HepG2 (cell line): ENCODE measurements around the gene CDC26. TPM values are rescaled to one million over a fixed set of nuclear protein-coding genes. Genes with fewer than 3 reads are reported as not detected.
A peak's percentile ranks its signal among the peaks of the same experiment; 100 is the strongest.

Experiments
- ATF2 ChIP-seq: sonication (generic); formaldehyde crosslinking; IDR thresholded peaks from 2 replicates; pipeline ENCODE4 v1.4.0; 2020; ENCODE audit warnings: missing genetic modification reagents
- CEBPG ChIP-seq: IDR thresholded peaks from 2 replicates; pipeline ENCODE4 v1.6.1; 2016
- RBM39 ChIP-seq: fragments of 200-400 bp; formaldehyde crosslinking; IDR thresholded peaks from one replicate; pipeline ENCODE4 v1.6.1; 2018; ENCODE audit warnings: antibody characterized with exemption, mild to moderate bottlenecking, low read depth, low read length; ENCODE audit not compliant: poor library complexity, severe bottlenecking
- SIX1 ChIP-seq: sonication (generic); formaldehyde crosslinking; IDR thresholded peaks from 2 replicates; pipeline ENCODE4 v1.4.0; 2020; ENCODE audit warnings: missing genetic modification reagents, borderline replicate concordance
- UBTF ChIP-seq: sonication (generic); formaldehyde crosslinking; IDR thresholded peaks from 2 replicates; pipeline ENCODE4 v1.4.0; 2020; ENCODE audit warnings: mild to moderate bottlenecking, missing genetic modification reagents
- XRCC5 ChIP-seq: fragments of 200-400 bp; formaldehyde crosslinking; optimal IDR thresholded peaks from 2 replicates; pipeline ENCODE3; 2017; ENCODE audit warnings: mild to moderate bottlenecking, low read length
- ZBTB21 ChIP-seq: sonication (generic); formaldehyde crosslinking; IDR thresholded peaks from 2 replicates; pipeline ENCODE4 v1.4.0; 2020; ENCODE audit warnings: missing genetic modification reagents
- ZBTB49 ChIP-seq: sonication (generic); formaldehyde crosslinking; IDR thresholded peaks from 2 replicates; pipeline ENCODE4 v1.4.0; 2020; ENCODE audit warnings: missing genetic modification reagents, borderline replicate concordance
- ZNF101 ChIP-seq: sonication (generic); formaldehyde crosslinking; IDR thresholded peaks from 2 replicates; pipeline ENCODE4 v1.4.0; 2020; ENCODE audit warnings: mild to moderate bottlenecking, low read depth, missing genetic modification reagents, borderline replicate concordance
- ZNF549 ChIP-seq: sonication (generic); formaldehyde crosslinking; IDR thresholded peaks from 2 replicates; pipeline ENCODE4 v1.5.0; 2020; ENCODE audit warnings: missing genetic modification reagents
- ZNF646 ChIP-seq: sonication (generic); formaldehyde crosslinking; IDR thresholded peaks from 2 replicates; pipeline ENCODE4 v1.9.0; 2021; ENCODE audit warnings: mild to moderate bottlenecking, missing genetic modification reagents
- ZNF724P ChIP-seq: sonication (generic); formaldehyde crosslinking; IDR thresholded peaks from 2 replicates; pipeline ENCODE4 v1.8.0; 2022; ENCODE audit warnings: missing genetic modification reagents, borderline replicate concordance
- ZUFSP ChIP-seq: sonication (generic); formaldehyde crosslinking; IDR thresholded peaks from 2 replicates; pipeline ENCODE4 v1.9.0; 2021; ENCODE audit warnings: missing genetic modification reagents, mild to moderate bottlenecking, borderline replicate concordance
- polyA plus RNA-seq, 8 experiments: library from polyadenylated mRNA; depleted of rRNA in 3 of 8; stranded (reverse) in 7 of 8; unstranded in 1 of 8; fragments of >200 nt; fragmentation: Illumina TruSeq in 4 of 8; extraction: Trizol in 4 of 8; gene quantifications; 2 replicates each; pipeline versions ENCODE4 v1.2.1 to v1.2.3, GENCODE V29; 2011 to 2016; ENCODE audit warnings: low read depth in 4 of 8, missing spikeins in 1 of 8, mixed read lengths in 1 of 8; ENCODE audit not compliant: insufficient read depth in 1 of 8
- total RNA-seq, 5 experiments: library from RNA; depleted of rRNA; stranded (reverse); fragments of >200 nt; fragmentation: Illumina TruSeq; extraction: Trizol; gene quantifications; 2 replicates each; pipeline ENCODE4 v1.2.3, GENCODE V29; 2016; ENCODE audit warnings: low read depth in 1 of 5

CDC26 gene
- total and polyA plus RNA-seq, 2 of the 13 experiments (the other 11 are each of a cell fraction or from before 2014, with no cell fraction given), result 26.6 to 57.9 TPM

- TF ChIP-seq ATF2 (CRISPR knock-in tag), result peak; percentile 62; the same call in 1 of the 2 replicates
- no peak for TF ChIP-seq ZUFSP (CRISPR knock-in tag)
- no peak for TF ChIP-seq XRCC5
- TF ChIP-seq ZNF646, result no peak
- no peak for TF ChIP-seq UBTF (CRISPR knock-in tag)
- TF ChIP-seq ZBTB49 (CRISPR knock-in tag), result no peak
- peak; percentile 95 for TF ChIP-seq CEBPG (CRISPR knock-in tag)
- no peak for TF ChIP-seq SIX1
- no peak for TF ChIP-seq ZNF724P (CRISPR knock-in tag)
- TF ChIP-seq RBM39, result no peak
- no peak for TF ChIP-seq ZNF101 (CRISPR knock-in tag)
- TF ChIP-seq ZNF549 (CRISPR knock-in tag), result no peak
- TF ChIP-seq ZBTB21 (CRISPR knock-in tag), result no peak
These were observed 52.9 kb downstream of the CDC26 start (continued) for GRCh38 chr9:113222482-113222841.
